AG09309 (cell line): Measurements from ENCODE around the gene TEX13C.

Experiments
- DNase-seq: peaks from one replicate; pipeline ENCODE4 v3.0.0-alpha.2; 2010; ENCODE audit warnings: low read depth
- H3K4me3 ChIP-seq: 2 replicates; pipeline ENCODE4 v1.5.1; 2011; ENCODE audit warnings: mild to moderate bottlenecking, low read depth, low read length, moderate library complexity; ENCODE audit not compliant: control insufficient read depth
- TF ChIP-seq, protein P1 (sequence below): IDR thresholded peaks from 2 replicates; pipeline ENCODE4 v1.5.1; 2011; ENCODE audit warnings: mild to moderate bottlenecking, low read depth, low read length, inconsistent platforms; ENCODE audit not compliant: insufficient read depth, control insufficient read depth; ENCODE audit errors: missing control alignments

Gene TEX13C

DNA sequence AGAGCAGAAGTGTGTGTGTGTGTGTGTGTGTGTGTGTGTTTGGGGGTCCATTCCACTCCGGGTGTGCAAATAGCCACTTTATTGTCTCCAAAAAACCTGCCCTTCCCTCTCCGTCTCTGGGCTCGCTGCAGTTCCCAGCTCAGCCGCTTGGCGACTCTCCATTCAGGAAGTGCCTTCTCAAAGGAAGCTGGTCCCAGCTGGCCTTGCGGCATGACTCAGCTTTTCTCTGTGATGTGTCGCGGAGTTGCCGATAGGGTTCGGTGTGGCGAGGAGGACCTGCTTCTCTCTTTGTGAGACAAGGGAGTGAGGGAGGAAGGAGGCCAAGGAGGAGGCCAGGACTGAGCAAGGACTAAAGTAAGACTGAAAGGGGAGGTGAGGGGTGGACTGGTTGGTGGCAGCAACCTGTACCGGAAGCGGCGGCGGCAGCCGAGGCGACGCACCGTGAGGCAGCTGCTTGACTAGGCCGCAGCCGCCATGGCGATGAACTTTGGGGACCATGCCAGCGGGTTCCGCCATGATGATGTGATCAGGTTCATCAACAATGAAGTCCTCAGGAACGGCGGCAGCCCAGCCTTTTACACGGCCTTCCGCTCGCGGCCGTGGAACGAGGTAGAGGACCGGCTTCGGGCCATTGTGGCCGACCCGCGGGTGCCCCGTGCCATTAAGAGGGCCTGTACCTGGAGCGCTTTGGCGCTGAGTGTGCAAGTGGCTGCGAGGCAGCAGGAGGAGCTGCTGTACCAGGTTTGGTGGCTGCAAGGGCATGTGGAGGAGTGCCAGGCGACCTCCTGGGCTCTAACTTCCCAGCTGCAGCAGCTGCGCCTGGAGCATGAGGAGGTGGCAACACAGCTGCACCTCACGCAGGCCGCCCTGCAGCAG is at the start of gene TEX13C:
Gene TEX13C, plus strand, starts transcription at position 226 of the 876 bp plus-strand sequence. Its CDS starts 249 bp downstream, at position 475.
- TF ChIP-seq, protein P1, sequence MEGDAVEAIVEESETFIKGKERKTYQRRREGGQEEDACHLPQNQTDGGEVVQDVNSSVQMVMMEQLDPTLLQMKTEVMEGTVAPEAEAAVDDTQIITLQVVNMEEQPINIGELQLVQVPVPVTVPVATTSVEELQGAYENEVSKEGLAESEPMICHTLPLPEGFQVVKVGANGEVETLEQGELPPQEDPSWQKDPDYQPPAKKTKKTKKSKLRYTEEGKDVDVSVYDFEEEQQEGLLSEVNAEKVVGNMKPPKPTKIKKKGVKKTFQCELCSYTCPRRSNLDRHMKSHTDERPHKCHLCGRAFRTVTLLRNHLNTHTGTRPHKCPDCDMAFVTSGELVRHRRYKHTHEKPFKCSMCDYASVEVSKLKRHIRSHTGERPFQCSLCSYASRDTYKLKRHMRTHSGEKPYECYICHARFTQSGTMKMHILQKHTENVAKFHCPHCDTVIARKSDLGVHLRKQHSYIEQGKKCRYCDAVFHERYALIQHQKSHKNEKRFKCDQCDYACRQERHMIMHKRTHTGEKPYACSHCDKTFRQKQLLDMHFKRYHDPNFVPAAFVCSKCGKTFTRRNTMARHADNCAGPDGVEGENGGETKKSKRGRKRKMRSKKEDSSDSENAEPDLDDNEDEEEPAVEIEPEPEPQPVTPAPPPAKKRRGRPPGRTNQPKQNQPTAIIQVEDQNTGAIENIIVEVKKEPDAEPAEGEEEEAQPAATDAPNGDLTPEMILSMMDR, result no peak

DNA sequence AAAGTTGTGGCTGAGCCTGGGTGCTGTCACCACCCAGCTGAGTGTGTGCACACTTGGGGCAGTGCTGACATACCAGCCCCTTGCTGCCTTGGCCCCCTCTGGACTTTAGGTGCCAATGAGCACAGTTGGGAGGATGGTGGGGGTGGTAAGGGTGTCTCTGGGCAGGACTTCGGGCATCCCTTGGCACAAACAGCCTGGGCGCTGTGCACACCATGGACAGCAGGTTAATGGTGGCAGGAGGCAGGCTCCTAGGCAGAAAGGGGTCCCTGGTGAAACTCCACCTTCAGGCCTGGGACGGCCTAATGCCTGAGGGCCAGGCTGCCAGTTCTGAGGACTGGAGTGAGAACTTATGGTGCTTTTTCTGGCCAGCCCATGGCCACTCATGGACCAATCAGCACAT is 32.4 kb upstream of the TEX13C start:
- no peak for DNase-seq
- H3K4me3 ChIP-seq, result no peak overlapping the region
- TF ChIP-seq, protein P1, result no peak

More for the DNA sequence above, at the start of gene TEX13C:
- H3K4me3 ChIP-seq, result no peak within 1 kb of the TSS
- DNase-seq, result no peak

GRCh38 chrX:125288343-125288742 is 31.3 kb upstream of the TEX13C start:
- DNase-seq, result no peak
- TF ChIP-seq, protein P1, result no peak
- no peak overlapping the region for H3K4me3 ChIP-seq

GRCh38 chrX:125289209-125289608 is 30.5 kb upstream of the TEX13C start:
- no peak for DNase-seq
- H3K4me3 ChIP-seq, result no peak overlapping the region
- TF ChIP-seq, protein P1, result no peak

GRCh38 chrX:125289920-125290319 is 29.8 kb upstream of the TEX13C start:
- no peak for DNase-seq
- TF ChIP-seq, protein P1, result no peak
- no peak overlapping the region for H3K4me3 ChIP-seq

DNA sequence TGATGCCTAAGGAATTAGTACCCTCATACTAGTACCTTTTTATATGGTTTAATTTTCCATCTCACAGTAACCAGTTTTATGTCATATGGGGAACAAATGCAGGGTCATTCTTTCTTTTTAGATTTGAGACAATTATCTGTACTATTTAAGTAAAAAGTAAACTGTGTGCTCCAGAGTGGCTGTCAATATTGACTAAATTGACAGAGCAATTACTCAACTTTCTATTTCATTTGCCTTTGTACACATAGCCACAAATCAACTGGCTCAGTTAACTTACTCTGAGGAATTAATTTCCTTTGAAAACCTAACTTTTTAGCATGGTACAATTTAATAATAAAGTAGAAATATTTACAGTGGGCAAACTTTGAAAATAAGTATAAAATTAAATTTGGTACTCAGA is 28.5 kb upstream of the TEX13C start:
- DNase-seq, result no peak
- H3K4me3 ChIP-seq, result no peak overlapping the region
- TF ChIP-seq, protein P1, result no peak
